Activated CD4-positive, alpha-beta T cell treated with anti-CD3 and anti-CD28 coated beads, Interleukin-2, Interleukin-4, amounts not matched to agents 100 ng/mL and 50 ng/mL, durations not matched to agents 16 hours and 8 hours (primary cell): Measurements from ENCODE around the gene HOXB5.

Experiments
- DNase-seq: peaks from one replicate; pipeline ENCODE4 v3.0.0-alpha.2; 2020; ENCODE audit warnings: low spot score

Gene HOXB5

GRCh38 chr17:48589060-48589830 lies 4.3 kb downstream of the HOXB5 start:
- no peak for DNase-seq

- no peak for DNase-seq
These were observed 5.1 kb downstream of the HOXB5 start for GRCh38 chr17:48588528-48588927.

GRCh38 chr17:48588074-48588415 lies 5.5 kb downstream of the HOXB5 start:
- no peak for DNase-seq

GRCh38 chr17:48587276-48588073 lies 6.1 kb downstream of the HOXB5 start:
- no peak for DNase-seq

- DNase-seq = no peak
These were observed 7.0 kb downstream of the HOXB5 start for GRCh38 chr17:48586355-48587258.

GRCh38 chr17:48584223-48584741 lies 9.3 kb downstream of the HOXB5 start:
- no peak for DNase-seq

GRCh38 chr17:48583708-48584222 lies 9.8 kb downstream of the HOXB5 start:
- no peak for DNase-seq

- no peak for DNase-seq
These were observed 10.9 kb downstream of the HOXB5 start for GRCh38 chr17:48582750-48583069.

- DNase-seq = no peak
These were observed 13.6 kb downstream of the HOXB5 start for GRCh38 chr17:48579760-48580554.

GRCh38 chr17:48579471-48579759 lies 14.2 kb downstream of the HOXB5 start:
- no peak for DNase-seq

- DNase-seq = no peak
These were observed 14.7 kb downstream of the HOXB5 start for GRCh38 chr17:48578616-48579470.

- peak; percentile 74 for DNase-seq
These were observed 15.5 kb downstream of the HOXB5 start, which contains the start of gene HOXB4 for GRCh38 chr17:48577946-48578615. Gene HOXB4 (minus strand): TSS chr17:48578350. CDS start chr17:48578319, 31 bp downstream.

- no peak for DNase-seq
These were observed 16.1 kb downstream of the HOXB5 start for GRCh38 chr17:48577330-48577945.

GRCh38 chr17:48576479-48577309 lies 16.9 kb downstream of the HOXB5 start:
- DNase-seq = no peak

GRCh38 chr17:48575673-48576478 lies 17.7 kb downstream of the HOXB5 start:
- no peak for DNase-seq

- DNase-seq = no peak
These were observed 18.5 kb downstream of the HOXB5 start for GRCh38 chr17:48575066-48575582.

- DNase-seq = no peak
These were observed 19.0 kb downstream of the HOXB5 start for GRCh38 chr17:48574505-48575065.
